HK-2 (cell line): ENCODE measurements around the gene PRPSAP2.
"Not testable (repeated sequence)": the region's sequence is repeated elsewhere in the genome, so short reads cannot be mapped to it uniquely, and the experiment has no call there.

Experiments
- DNase-seq: peaks from one replicate; pipeline ENCODE4 v3.0.0-alpha.2; 2018; ENCODE audit not compliant: unreplicated experiment

The PRPSAP2 gene, protein sequence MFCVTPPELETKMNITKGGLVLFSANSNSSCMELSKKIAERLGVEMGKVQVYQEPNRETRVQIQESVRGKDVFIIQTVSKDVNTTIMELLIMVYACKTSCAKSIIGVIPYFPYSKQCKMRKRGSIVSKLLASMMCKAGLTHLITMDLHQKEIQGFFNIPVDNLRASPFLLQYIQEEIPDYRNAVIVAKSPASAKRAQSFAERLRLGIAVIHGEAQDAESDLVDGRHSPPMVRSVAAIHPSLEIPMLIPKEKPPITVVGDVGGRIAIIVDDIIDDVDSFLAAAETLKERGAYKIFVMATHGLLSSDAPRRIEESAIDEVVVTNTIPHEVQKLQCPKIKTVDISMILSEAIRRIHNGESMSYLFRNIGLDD

DNA sequence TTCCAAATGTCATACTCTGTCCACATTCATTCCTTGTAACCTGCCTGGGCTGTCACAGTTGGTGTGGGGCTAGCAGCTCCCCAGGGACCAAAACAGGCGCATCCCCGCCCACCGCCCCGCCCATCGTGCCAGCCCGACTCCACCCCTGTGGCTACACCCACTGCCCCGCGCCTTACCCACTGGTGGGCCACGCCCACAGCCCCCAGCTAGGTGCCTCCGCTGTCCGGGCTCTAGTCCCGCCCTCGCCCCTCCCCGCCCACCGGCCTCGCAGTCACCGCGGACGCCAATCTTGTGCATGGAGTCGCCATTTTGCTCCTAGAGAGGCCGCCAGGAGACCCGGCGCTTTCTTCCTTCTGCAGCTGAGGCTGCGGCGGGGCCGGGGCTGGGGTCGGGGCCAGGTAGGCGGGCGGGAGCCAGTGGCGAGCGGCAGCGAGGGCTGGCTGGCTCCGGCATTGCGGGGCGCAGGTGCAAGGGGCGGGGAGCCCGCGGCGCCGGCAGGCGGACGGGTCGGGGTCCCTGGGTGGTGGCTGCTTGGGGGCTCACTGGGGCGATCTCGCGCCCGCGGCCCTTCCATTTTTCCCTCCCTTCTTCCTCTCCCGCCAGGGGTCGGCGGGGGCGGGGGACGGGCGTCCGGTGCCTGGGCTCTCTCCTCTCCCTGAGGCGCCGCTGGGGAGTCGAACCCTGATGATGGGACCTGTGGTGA, at the start of gene PRPSAP2:
Gene PRPSAP2, plus strand, starts transcription at position 268 of the 703 bp plus-strand sequence. CDS start 7,703 bp downstream, outside the sequence.
- DNase-seq = peak; percentile 95

DNA sequence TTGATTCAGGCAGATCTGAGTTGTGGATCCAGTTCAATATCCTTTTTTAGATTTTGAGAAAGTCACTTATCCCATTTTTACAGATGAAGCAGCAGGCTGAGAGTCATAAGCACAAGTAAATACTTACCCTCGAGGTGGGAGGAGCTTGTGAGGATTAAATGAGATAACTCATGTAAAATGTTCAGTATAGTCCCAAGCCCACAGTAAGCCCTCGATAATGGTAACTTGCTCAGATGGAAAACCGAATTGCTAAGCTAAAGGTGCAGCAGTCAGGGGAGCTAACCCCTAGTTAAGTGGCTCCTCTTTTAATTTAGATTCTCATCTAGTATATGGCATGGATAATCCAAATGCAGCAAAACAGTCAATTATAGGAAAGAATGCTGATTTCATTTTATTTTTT, 42.0 kb upstream of the PRPSAP2 start:
- not testable (repeated sequence) for DNase-seq

DNA sequence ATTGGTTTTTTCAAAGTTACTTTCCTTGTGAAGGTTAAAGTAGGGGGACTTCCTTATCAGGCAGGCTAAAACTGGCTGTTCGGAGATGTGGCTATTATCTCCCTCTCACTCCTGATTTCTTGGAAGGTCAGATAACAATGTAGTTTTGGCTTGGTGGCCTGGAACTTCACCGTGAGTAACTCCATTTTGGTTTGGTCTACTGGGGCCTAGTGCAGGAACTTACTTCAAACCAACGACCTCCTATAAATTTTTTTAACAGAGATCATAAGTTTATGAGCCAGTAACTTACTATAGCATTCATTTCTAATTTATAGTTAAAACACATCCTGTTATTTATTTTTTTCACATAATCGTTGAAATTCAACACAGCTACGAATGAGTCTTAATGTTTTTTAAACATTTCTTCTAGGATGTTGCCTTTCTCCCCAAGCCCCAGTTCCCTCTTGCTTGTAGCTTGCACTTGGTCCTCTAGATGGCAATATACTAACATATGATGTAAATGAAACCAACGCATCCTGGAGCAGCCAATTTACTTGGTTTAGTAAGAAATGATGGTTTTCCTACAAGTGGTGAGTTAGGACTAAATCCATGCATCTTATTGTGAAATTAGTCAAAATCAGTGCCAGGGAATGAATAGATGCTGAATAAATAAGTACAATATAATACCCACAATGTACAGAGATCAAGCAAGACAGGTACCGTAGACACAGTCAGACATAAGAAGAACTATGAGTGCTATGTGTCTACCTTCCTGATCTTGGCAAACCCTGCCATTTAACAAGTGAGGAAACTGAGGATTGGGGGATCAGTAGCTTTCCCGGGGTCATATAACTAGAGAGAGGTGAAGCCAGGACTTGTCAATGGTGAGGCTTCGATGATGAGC, 41.2 kb upstream of the PRPSAP2 start:
- DNase-seq = peak; percentile 8

DNA sequence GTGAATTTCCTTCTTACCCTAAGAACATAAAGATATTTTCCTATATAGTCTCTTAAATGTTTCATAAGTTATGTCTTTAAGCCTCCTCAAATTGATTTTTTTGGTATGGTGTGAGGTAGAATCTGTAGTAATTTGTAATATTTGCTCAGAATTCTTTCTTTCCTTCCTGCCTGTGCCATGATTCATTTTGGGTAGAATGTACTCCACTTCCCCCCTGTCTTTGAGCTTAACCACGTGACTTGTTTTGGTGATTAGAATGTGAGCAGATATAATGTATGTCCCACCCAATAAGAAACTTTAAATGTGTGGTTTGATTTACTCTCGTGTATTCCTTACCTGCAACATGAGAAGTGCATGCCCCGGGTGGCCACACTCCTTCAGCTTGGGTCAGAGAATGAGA, 36.5 kb upstream of the PRPSAP2 start:
- not testable (repeated sequence) for DNase-seq

DNA sequence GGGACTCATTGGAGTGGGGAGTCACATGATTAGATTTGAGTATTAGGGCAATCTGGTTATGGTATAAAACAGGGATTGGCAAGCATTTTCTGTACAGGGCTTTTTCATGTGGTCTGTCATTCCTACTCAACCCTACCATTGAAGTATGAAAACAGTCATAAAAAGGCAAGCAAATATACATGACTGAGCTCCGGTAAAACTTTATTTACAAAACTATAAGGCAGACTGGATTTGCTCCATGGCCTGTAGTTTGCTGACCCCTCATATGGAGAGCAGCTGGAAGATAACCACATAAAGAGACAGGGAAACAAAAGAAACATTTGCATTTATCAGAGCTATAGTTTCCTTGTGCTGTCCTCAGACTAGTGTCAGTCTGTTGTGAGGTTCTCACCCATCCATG, 30.3 kb upstream of the PRPSAP2 start:
- DNase-seq = not testable (repeated sequence)

DNA sequence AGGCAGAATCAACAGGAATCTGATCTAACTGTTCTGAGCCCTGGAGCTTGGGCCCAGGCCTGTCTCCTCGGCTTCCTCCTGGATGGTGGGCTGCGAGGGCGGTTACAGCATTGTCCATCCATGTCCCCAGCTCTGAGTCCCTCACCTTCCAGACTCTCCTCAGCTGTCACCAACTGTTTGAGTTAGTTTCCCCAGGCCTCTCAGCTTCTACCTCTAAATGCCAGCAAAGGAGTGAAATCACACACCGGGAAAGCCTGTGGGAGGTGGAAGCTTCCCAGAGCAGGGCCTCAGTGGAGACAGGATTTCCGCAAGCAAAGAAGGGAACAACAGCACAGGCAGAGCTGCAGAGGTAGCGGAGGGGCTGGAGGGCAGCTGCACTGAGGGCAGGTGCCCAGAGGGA, 9.4 kb upstream of the PRPSAP2 start:
- no peak for DNase-seq

DNA sequence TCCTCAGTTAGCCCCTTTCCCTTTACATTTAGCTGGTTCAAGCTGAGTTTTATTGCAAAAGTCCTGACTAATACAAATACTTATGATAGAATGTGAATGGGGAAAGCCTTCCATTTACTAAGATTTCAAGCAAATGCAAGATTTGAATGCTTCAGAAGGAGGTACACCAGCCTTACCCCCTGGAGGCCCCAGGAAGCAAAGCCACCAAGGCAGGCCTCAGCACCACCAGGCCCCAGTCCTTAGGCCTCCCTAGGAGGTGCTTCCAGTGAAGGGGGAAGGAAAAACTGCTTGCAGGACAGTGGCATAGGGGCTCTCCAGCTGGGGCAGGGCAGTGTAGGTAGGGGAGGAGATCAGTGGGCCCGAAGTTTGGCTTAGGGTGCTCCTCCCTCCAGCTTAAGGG, 7.3 kb upstream of the PRPSAP2 start:
- DNase-seq = no peak

DNA sequence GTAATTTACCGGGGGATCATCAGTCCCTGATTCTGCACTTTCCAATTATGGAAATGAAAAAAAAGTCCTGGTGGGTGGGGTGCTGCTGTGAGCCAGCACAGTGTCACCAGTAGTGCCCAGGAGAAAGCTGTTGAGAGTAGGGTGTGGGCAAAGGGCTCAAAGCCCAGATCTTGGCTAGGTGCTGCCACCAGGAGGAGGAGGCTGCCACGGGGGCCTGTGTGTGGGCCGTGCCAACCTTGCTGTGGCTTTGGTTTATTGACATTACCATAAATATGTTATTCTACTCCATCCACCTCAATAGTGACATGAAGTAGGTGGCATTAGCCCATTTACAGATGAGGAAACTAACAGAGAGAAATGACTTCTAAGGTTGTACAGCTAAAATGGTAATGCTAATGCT, 6.7 kb upstream of the PRPSAP2 start:
- no peak for DNase-seq

DNA sequence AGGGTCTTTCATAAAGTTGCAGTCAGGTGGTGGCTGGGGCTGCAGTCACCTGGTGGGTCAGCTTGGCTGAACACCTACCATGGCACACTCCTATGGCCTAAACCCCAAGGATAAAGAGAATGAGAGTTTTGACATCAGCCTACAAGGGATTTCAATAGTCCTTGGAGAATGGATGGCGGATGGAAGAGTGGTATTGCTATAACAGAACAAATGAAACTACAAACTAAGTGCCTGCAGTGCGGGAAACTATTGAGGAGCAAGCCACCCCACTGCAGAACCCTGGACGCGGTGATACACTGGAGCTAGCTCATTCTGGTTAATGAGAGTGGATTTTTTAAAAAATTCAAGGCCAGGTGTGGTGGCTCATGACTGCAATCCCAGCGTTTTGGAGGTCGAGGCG, 3.0 kb upstream of the PRPSAP2 start:
- DNase-seq = no peak

DNA sequence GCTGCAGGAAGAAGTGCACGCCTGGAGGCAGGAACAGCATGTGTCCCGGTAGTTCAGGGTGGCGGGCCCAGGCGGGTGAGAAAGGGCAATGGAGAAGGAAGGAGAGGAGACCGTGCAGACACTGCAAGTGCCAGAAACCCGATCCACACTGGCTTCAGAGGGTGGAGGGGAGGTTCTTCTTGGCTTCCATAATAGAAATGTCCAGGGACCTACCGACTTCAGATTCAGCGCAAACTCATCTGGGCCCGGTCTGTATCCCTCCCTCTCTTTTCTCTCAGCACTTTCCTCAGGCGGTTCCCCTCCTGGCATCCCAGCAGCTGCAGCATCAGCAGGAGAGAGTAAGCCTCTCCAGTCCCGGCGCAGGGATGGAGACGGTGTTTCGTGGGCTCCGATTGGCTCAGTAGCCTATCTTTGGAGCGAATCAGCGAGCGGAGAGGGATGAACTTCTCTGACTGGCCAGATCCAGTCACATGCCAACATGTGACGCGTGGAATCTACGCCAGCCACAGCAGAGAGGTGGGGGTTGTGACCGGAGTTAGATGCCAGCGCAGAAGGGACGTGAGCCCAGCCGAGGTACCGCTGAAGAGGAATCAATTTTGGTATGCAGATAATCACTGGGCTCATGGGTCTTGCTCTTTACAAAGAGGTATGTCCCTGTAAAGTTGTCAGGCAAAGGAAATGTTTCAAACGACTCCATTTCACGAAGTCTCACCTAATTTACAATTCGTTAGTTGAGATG, 1.9 kb upstream of the PRPSAP2 start:
- peak; percentile 92 for DNase-seq

DNA sequence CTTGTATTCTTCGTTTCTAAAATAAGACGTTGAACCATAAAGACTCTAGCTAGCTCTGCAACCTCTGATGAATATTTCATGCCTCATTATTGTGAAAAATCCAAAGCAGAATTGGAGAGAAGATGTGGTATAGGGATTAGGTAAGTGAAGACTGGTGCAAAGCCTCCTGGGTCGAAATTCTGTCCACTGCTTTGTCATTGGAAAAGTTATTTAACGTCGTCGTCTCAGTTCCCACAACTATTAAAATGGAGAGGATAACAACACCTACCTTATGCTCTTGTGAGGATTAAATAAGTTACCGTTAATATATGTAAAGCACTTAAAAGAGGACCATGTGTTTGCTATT, 1.4 kb upstream of the PRPSAP2 start:
- DNase-seq = no peak

DNA sequence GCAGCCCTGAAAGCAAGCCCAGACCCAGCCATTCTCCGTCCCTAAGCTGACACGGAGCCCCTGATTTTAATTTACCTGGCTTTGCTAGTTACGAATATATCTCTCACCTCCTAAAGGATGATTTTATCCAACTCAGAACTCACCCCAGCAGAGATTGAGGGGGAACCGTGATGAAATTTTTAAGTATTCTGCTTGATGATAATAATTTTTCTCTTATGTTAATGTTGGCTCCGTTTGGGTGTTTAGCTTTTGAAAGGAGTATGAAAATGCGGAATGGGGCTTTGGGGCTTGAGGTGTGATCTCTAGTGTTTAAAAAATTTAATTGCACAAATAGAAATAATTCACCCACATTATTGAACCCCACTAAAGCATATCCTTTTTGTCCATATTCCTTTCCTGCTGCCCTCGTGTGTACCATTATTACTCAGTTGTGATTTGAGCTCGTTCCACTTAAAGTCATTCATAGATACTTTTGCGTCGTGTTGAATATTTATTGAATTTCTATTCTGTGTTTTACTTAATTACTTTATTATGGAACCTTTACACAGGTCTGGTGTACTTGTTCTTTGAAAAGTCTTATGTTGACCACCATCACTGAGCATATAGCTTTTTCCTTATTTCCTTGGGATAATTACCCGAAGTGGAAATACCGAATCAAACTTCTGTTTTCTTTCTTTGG, 775 bp downstream of the PRPSAP2 start:
- DNase-seq = no peak

DNA sequence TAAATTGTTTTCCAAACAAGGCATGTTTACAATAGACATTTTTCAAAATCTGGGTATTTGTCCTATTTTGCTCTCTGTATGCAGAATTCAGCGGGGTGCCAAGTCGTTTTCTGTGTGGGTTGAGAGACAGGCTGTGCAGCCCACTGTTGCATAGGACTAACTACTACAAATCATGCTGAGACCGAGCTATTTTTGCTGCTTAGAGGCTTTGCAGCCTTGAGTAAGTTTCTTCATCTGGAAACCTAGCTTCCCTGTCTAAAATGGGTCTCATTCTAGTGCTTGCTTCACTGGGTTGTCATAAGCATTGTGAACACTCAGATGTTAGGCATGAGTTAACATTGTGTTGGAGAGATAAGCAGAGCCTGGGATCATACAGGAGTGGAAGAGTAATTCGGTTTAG, 1.3 kb downstream of the PRPSAP2 start:
- DNase-seq = no peak

DNA sequence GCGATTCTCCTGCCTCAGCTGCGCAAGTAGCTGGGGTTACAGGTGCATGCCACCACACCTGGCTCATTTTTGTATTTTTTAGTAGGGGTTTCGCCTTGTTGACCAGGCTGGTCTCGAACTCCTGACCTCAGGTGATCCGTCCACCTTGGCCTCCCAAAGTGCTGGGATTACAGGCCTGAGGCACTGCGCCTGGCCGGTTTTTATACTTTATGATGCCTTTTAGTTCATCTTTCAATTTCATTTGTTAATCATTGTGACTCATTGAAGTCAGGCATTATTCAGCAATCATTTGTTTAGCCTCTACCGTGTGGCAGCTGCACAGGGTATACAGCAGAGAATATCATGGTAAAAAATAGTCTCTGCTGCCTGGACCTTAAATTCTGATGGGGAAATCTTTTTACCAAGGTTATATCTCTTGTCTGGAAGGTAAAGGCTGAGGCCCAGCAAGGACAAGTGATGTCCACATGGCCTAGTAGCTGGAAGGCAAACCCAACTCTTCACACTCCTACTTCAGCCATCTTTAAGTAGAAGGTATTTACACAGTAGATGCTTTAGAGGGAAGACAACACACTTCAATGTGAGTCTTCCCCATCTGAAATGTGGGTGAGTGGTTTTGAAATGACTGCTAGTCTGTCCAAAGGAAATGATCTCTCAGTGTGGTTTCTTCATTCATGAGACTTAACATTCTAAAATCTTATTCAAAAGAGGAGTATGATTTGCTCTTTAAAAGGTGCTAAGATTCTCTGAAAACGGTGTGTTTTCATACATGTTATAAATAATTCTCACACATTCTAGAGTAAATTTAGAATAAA, 2.4 kb downstream of the PRPSAP2 start:
- no peak for DNase-seq

DNA sequence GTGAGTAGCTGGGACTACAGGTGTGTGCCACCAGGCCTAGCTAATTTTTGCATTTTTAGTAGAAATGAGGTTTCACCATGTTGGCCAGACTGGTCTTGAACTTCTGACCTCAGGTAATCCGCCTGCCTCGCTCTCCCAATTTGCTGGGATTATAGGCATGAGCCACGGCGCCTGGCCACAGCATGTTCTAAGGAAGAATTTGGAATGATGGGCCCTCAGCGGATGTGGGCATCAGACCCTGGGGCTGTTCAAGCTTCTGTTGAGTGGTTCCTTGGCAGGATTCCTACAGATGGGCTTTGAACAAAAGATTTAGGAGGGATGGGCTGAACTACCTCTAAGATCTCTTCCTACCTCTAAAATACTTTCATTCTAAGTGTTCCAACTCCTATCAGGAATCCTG, 4.1 kb downstream of the PRPSAP2 start:
- no peak for DNase-seq

DNA sequence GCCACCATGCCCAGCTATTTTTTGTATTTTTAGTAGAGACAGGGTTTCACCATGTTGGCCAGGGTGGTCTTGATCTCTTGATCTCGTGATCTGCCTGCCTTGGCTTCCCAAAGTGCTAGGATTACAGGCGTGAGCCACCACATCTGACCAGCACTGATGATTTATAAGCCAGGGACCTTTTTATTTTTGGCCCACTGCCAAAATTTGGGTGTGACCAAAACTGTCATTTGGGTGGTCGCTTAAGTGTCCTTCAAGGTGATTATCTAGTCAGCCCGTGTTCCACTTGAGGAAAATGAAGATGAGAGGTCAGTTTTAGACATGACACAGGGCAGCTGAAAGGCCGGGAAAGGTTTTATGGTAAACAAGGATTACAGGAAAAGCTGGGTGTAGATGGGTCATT, 7.1 kb downstream of the PRPSAP2 start:
- DNase-seq = not testable (repeated sequence)

DNA sequence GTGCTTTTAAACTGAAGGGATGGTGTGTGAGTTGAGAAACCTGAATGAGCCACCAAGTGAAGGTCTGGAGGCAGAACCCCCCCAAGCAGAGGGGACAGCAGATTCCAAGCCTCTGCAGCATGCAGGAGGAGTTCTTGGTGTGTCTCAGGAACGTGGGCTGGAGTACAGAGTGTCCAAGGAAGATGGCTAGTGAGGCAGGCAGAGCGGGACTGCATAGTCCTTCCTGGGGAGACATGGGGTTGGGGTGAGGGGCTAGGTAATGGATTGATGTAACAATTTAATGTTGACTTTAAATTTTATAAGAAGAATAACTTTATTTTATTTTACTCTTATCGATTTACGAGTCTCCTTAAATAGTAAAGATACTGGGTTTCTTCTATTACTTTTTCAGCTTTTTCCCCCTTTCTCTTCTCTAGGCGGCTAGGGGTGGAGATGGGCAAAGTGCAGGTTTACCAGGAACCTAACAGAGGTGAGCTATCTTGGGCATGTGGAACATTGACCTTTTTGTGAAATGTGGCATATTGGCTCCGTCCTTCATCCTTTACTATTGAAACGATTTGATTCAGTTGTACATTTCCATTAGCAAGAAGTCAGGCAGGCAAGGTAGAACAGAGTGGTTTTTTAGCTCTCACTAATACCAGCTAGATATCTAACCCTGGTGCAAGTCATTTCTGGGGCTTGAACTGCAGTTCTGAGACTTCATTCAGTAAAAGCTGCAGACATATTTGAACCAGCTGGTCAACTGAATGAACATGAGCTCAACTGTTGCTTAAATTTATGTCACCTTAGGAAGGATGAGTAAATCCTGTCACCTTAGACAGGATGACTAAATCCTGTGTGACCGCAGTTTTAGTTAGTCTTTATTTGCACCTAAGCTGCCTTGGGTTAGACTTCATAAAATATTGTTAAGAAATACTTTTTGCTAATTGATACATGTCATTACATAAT, 9.2 kb downstream of the PRPSAP2 start:
- DNase-seq = no peak

DNA sequence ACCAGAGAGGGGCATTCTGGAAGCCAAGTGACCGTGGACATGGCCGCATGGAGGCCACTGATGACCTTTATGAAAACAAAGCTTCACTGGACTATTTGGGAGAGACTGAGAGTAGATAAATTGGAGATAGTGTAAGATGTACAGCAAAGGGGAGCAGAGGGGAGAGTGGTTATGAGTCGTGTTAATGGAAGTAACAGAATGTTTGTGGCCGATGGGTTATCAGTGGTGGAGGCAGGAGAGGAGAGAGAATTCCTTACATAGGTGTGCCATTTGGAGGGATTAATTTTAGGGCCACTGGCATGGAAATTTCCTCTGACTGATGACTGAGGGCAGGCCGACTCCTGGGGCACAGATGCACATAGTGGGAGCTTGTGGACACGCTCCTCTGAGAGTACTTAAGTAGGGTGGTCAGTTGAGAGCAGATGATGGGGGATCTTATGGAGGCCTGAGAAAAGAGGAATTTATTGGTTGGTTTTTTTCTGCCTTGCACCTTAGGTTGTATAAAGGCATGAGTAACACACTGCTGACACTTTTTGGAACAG, 19.2 kb downstream of the PRPSAP2 start:
- DNase-seq = peak; percentile 34

DNA sequence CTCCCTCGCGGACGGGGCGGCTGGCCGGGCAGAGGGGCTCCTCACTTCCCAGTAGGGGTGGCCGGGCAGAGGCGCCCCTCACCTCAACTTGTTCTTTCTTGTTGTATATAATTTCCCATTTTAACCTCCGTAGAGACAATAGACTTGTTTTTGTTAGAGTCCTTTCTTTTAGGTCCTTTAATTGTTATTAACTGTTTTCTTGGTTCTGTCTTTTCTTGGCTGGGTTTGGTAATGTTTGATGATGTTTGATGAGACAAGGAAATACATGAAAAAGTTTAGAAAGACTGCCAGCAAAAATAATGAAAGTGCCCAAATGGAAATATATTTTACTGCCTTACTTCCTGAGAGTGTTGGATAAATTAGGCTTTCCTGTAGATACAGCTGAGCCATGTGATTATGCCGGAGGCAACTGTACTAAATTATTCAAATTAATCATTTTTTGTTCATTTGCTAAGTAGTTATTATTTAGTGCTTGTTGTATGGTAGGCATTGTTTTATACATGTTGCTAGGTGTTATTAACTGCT, 30.9 kb downstream of the PRPSAP2 start:
- DNase-seq = no peak
